GM12874 (cell line): ENCODE measurements around the gene H2AZ1.

Experiments used
- TF ChIP-seq, protein P1 (sequence below): IDR thresholded peaks from 2 replicates; pipeline ENCODE4 v1.5.1; 2011; ENCODE audit warnings: low read depth, mild to moderate bottlenecking, control low read depth, low read length, moderate library complexity; ENCODE audit not compliant: insufficient read depth

The H2AZ1 gene

DNA sequence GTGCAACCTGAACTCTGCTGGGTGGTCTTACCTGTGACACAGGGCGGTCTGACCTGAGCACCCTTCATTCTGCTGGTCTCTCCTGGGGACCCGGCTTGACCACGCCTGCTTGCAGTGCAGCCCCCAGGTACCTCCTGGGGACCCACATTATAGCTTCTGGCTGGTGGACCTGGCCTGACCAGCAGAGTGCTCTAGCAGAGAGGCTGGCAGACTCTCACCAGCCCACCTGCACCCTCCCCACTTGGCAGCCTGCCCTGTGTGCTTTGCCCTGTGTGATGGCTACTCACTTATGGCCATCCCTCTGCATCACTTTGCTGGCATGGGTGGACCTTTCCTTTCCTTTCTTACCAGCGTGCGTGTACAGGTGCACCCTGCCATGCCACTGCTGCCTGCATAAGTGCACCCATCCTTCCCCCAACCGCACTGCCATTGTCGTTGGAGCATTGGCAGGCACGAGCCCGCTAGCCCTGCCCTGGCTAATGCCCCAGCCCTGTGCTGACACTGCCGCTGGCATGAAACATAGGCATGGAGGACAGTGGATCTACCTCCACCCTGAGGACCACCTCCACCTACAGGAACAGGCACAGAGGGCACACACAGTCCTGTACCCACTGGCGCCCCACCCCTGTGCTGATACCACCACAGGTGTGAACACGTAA lies 21.5 kb upstream of the H2AZ1 start:
- TF ChIP-seq, protein P1, sequence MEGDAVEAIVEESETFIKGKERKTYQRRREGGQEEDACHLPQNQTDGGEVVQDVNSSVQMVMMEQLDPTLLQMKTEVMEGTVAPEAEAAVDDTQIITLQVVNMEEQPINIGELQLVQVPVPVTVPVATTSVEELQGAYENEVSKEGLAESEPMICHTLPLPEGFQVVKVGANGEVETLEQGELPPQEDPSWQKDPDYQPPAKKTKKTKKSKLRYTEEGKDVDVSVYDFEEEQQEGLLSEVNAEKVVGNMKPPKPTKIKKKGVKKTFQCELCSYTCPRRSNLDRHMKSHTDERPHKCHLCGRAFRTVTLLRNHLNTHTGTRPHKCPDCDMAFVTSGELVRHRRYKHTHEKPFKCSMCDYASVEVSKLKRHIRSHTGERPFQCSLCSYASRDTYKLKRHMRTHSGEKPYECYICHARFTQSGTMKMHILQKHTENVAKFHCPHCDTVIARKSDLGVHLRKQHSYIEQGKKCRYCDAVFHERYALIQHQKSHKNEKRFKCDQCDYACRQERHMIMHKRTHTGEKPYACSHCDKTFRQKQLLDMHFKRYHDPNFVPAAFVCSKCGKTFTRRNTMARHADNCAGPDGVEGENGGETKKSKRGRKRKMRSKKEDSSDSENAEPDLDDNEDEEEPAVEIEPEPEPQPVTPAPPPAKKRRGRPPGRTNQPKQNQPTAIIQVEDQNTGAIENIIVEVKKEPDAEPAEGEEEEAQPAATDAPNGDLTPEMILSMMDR = no peak

DNA sequence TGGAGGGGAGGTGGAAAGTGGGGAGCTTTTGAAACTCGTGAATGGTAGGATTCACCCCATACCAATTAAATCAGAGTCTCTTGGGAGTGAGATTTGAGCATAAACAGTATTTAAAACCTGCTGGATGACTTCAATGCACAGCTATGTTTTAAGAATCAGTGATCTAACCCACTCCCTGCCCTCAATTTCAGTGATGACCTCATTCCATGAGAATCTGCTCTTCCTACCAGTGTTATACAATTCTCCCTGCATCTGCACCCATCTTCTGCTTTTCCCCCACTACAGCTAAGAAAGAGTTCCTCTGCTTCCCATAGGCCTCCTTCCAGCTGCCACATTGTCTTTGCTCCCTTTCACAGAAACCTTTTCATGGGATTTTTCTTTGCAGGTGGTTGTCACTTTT lies 18.3 kb upstream of the H2AZ1 start:
- TF ChIP-seq, protein P1 = no peak

DNA sequence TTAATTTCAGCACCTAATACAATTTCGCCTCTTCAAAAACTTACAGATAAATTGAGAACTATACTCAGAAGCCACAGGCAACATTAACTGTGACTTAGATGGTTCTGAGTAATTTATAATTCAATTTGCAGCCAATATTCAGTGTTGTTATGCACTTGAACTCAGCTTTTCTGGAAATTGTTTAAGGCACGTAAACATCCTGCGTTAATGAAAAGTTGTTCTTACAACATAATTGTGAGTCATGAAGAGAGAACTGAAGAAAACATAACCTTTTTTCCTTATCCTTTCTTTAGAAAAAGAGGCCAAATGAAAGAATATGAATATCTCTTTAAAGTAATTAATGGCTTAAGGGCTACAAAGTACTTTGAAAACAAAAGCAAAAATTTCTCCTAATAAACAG lies 16.6 kb upstream of the H2AZ1 start:
- TF ChIP-seq, protein P1 = no peak

DNA sequence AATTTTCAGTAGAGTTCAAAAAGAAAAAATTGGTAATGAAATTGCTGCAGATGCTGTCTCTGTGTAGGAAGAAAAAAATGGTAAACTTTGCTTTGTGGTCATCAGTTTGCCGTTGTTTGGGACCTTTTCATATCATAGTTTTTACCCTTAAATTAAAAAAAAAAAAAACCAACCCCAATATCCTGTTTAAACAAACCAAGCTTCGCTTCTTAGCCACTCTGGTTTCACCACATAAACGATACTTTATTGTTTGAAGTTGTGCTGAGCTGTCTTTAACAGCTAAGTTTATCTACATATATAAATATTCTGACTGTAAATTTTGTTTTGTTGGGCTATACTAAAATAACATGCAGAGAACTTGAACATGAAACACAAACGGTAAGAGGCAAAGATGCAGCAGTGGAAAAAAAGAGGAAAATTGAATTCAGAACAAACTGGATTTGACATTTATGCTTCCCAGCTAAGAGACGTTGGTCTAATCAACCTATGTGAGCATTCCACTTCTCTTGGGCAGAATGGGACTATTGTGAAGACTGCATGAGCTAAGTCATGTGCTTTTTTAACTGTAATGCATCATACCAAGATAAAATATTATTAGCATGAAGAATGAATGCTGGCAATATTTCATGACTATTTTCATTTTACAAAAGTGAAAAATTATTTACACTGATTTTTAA lies 15.7 kb upstream of the H2AZ1 start:
- TF ChIP-seq, protein P1 = no peak

DNA sequence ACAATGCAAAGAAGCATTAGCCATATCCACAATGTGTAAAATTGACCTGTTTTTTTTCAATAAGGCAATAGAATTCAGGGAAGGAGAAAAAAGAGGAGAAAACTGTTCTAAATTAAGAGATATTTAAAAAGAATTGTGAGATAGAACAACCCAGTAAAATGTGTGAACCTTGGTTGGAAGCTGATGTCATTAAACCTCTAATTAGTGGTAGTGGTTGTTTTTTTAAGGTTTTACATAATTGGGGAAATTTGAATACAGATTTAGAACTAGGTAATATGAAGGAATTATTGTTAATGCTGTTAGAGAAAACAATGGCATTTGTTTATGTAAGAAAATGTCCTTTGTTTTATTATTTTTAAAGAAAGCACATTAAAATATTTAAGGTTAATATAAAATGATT lies 15.1 kb upstream of the H2AZ1 start:
- TF ChIP-seq, protein P1 = no peak

DNA sequence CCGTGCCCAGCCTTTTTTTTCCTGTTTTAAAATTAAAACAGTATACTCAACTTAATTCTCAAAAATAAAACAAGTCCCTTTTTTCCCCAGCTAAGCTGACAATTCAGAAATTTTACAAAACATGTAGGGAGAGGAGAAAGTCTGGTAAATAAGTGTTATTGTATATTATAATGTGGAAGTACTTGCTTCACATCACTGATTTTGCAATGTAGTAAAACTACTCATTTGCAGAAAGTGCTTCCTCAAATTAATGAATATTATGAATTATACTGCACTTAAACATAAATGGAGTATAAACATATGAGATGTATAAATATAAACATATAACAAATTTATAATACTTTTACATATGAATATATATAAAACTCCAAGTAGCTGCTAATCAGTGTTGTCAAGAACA lies 11.6 kb upstream of the H2AZ1 start:
- TF ChIP-seq, protein P1 = no peak

DNA sequence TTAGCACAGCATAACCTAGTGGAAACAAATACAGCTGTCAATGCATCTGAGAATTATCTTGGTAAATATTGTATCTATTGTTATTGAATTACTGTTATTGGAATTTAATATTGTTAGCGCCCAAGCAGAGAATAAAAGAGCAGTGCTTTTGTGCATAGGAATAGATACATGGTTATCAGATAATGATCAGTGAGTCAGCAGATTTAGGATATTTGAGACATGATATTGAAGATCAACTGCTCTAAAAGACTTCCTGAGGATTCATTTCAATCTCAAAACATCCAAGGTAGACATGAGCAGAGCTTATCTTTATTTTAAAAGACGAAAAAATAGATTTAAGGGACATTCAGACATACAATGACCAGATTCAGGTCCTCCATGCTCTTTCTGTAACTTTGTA lies 10.6 kb upstream of the H2AZ1 start:
- TF ChIP-seq, protein P1 = no peak

DNA sequence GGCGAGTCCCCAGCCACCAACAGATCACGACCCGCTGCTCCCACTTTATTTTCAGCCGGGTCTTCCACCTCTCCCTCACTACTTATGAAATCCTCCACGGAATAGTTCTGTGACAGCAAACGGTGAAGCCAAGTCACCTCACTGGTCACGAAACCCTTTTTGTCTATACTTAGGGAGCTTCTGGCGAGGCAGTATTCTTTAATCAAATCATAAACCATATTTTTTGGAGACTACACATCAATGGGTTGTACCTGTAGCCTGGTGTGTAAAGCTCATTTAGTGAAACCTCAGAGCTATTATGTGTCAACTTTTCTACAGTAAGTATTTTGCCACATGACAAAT lies 809 bp upstream of the H2AZ1 start:
- TF ChIP-seq, protein P1 = no peak
